ENCODE results near the gene CYB5B.

CYB5B gene

GRCh38 chr16:69496896-69497295 is 72.5 kb downstream of the CYB5B start:
- TF ChIP-seq CTCF (IDR thresholded peaks at IDR 0.05; ENCODE audit: low read depth, low read length, missing control alignments): no peak
- no peak overlapping the region for H3K4me3 ChIP-seq (ENCODE audit: low read depth, low read length)
- DNase-seq (ENCODE audit: low read depth): no peak

- H3K4me3 ChIP-seq (ENCODE audit: low read depth, low read length): no peak overlapping the region
- no peak for DNase-seq (ENCODE audit: low read depth)
- no peak for TF ChIP-seq CTCF (IDR thresholded peaks at IDR 0.05; ENCODE audit: low read depth, low read length, missing control alignments)
Observed at GRCh38 chr16:69497876-69498596, 73.6 kb downstream of the CYB5B start.

GRCh38 chr16:69498926-69499325 is 74.5 kb downstream of the CYB5B start:
- no peak for DNase-seq (ENCODE audit: low read depth)
- no peak for TF ChIP-seq CTCF (IDR thresholded peaks at IDR 0.05; ENCODE audit: low read depth, low read length, missing control alignments)
- no peak overlapping the region for H3K4me3 ChIP-seq (ENCODE audit: low read depth, low read length)

GRCh38 chr16:69499541-69500230 is 75.3 kb downstream of the CYB5B start:
- no peak for TF ChIP-seq CTCF (IDR thresholded peaks at IDR 0.05; ENCODE audit: low read depth, low read length, missing control alignments)
- no peak overlapping the region for H3K4me3 ChIP-seq (ENCODE audit: low read depth, low read length)
- DNase-seq (ENCODE audit: low read depth): no peak

- no peak overlapping the region for H3K4me3 ChIP-seq (ENCODE audit: low read depth, low read length)
- DNase-seq (ENCODE audit: low read depth): no peak
- TF ChIP-seq CTCF (IDR thresholded peaks at IDR 0.05; ENCODE audit: low read depth, low read length, missing control alignments): no peak
Observed at GRCh38 chr16:69500496-69500895, 76.1 kb downstream of the CYB5B start.

GRCh38 chr16:69501956-69502745 is 77.7 kb downstream of the CYB5B start:
- no peak for DNase-seq (ENCODE audit: low read depth)
- H3K4me3 ChIP-seq (ENCODE audit: low read depth, low read length): no peak overlapping the region
- TF ChIP-seq CTCF (IDR thresholded peaks at IDR 0.05; ENCODE audit: low read depth, low read length, missing control alignments): no peak
